Kidney capillary endothelial cell (primary cell): ENCODE measurements around the gene VCAN.
A peak's percentile ranks its signal among the peaks of the same experiment; 100 is the strongest.

Experiments
- DNase-seq: peaks from one replicate; pipeline ENCODE4 v3.0.0-alpha.2; 2018; ENCODE audit warnings: low spot score

Gene VCAN

GRCh38 chr5:83469075-83469474 lies 2.5 kb upstream of the VCAN start:
- DNase-seq: no peak

- DNase-seq: no peak
Observed at GRCh38 chr5:83470526-83471404, 779 bp upstream of the VCAN start.

- peak; percentile 16 for DNase-seq
Observed at GRCh38 chr5:83472213-83472507, 616 bp downstream of the VCAN start.

- peak; percentile 51 for DNase-seq
Observed at GRCh38 chr5:83472508-83473345, 1.2 kb downstream of the VCAN start.

- DNase-seq: peak; percentile 78
Observed at GRCh38 chr5:83473346-83474160, 2.0 kb downstream of the VCAN start.

GRCh38 chr5:83474161-83474796 lies 2.7 kb downstream of the VCAN start:
- peak; percentile 26 for DNase-seq

GRCh38 chr5:83474991-83475390 lies 3.4 kb downstream of the VCAN start:
- DNase-seq: no peak

GRCh38 chr5:83475391-83475863 lies 3.9 kb downstream of the VCAN start:
- peak; percentile 45 for DNase-seq

GRCh38 chr5:83475935-83476814 lies 4.6 kb downstream of the VCAN start:
- DNase-seq: no peak

- DNase-seq: no peak
Observed at GRCh38 chr5:83482961-83483360, 11.4 kb downstream of the VCAN start.

GRCh38 chr5:83484294-83484693 lies 12.8 kb downstream of the VCAN start:
- DNase-seq: no peak

GRCh38 chr5:83485842-83486241 lies 14.3 kb downstream of the VCAN start:
- DNase-seq: no peak

GRCh38 chr5:83487155-83487554 lies 15.6 kb downstream of the VCAN start:
- no peak for DNase-seq

- DNase-seq: no peak
Observed at GRCh38 chr5:83488271-83488670, 16.7 kb downstream of the VCAN start.

GRCh38 chr5:83488821-83489220 lies 17.3 kb downstream of the VCAN start:
- no peak for DNase-seq

GRCh38 chr5:83490203-83490602 lies 18.7 kb downstream of the VCAN start:
- no peak for DNase-seq

GRCh38 chr5:83492331-83492730 lies 20.8 kb downstream of the VCAN start:
- no peak for DNase-seq

GRCh38 chr5:83493644-83494043 lies 22.1 kb downstream of the VCAN start:
- no peak for DNase-seq

GRCh38 chr5:83494087-83494620 lies 22.6 kb downstream of the VCAN start:
- no peak for DNase-seq

- no peak for DNase-seq
Observed at GRCh38 chr5:83494666-83495065, 23.1 kb downstream of the VCAN start.

- no peak for DNase-seq
Observed at GRCh38 chr5:83496626-83497025, 25.1 kb downstream of the VCAN start.
